OCI-LY7 (cell line): ENCODE results near the gene WDR70.

Source experiments
- CTCF ChIP-seq: fragments of 200-600 bp; sonication (generic); conservative IDR thresholded peaks from 2 replicates; pipeline ENCODE4 v1.5.1; 2014; ENCODE audit warnings: mild to moderate bottlenecking, antibody characterized with exemption, low read length, moderate library complexity, mixed read lengths
- EZH2phosphoT487 ChIP-seq: fragments of 200-600 bp; sonication (generic); IDR thresholded peaks from 2 replicates; pipeline ENCODE4 v1.6.1; 2018; ENCODE audit warnings: low read depth, borderline replicate concordance, mild to moderate bottlenecking, mixed run types, antibody characterized with exemption, low read length, moderate library complexity, mixed read lengths

GRCh38 chr5:37570597-37570996 is 191.5 kb downstream of the WDR70 start:
- no peak for TF ChIP-seq CTCF
- no peak for TF ChIP-seq EZH2phosphoT487
